DMS 273 (cell line): Measurements from ENCODE around the gene COG5.

Experiments used
- DNase-seq: peaks from one replicate; lab custom pipeline; 2025; ENCODE audit not compliant: unreplicated experiment; lab: John Stamatoyannopoulos, UW

COG5 gene

GRCh38 chr7:107344286-107344685 lies 219.4 kb downstream of the COG5 start:
- no peak for DNase-seq

- DNase-seq: no peak
Measured at GRCh38 chr7:107338080-107338479, 225.6 kb downstream of the COG5 start.

DNA sequence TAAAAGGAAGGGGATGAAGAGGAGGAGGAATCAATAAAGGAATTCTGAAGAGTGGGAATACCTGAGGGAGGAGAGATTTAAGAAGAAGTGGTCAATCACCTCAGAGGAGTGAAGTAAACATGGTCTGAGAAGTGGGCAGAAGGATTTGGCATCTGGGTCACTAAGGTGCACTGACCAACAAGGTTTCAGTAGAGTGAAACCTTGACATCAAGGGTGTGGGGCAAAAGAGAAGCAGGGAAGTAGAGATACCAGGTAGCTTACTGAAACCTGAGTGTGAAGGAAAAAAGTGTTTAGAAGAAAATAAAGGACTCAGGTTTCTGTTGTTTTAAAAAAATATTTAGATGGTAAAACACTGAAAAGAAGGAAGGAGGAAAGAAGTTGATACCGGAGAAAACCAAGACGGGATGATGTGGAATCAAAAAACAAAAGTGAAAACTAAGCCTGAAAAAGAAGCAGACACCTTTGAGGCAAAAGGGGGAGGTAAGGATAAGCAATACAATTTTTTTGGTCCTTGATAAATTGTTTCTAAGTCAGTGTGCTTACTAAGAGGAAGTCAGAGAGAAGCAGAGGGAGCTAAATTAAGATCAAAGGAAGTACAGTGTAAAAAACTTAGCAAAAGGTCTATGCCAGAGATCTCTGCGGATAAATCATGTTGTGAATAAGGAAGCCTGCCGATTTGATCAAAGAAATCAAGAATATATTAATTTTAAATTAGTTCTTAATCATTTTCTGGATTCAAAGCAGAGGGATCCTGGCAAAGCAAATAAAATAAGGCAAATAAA lies 231.0 kb downstream of the COG5 start:
- no peak for DNase-seq

DNA sequence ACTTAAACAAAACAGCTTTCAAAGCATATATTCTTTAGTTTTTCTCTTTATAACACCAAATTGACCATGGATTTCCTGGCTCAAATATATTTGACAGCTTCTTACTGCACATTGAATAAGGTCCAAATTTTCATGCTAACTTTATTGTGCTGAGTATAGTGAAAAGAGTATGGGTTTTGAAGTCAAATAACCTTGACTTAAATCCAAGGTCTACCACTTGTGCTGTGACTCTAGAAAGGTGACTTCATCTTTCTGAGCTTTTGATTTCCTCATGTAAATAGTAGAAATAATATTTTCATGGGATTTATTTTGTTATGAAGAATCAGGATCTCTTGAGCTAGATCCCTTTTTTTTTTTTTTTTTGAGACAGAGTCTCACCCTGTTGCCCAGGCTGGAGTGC lies 233.2 kb downstream of the COG5 start:
- no peak for DNase-seq

DNA sequence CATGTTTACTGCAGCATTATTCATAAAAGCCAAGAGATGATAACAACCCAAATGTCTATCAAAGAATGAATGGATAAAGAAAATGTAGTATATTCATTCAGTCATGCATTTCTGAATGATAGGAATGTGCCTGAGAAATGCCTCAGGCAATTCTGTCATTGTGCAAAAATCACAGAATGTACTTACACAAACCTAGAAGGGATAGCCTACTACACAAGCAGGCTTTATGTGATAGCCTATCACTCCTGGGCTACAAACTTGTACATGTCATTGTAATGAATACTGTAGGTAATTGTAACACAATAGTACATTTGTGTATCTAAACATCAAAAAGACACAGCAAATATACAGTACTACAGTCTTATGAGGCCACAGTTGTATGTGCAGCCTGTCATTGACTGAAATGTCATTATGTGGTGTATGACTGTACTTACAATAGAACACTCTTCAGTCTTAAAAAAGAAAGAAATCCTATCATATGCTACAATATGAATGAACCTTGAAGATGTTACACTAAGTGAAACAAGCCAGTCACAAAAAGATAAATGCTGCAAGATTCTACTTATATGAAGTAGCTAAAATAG lies 235.6 kb downstream of the COG5 start:
- DNase-seq: no peak

GRCh38 chr7:107326061-107326460 lies 237.7 kb downstream of the COG5 start:
- no peak for DNase-seq

DNA sequence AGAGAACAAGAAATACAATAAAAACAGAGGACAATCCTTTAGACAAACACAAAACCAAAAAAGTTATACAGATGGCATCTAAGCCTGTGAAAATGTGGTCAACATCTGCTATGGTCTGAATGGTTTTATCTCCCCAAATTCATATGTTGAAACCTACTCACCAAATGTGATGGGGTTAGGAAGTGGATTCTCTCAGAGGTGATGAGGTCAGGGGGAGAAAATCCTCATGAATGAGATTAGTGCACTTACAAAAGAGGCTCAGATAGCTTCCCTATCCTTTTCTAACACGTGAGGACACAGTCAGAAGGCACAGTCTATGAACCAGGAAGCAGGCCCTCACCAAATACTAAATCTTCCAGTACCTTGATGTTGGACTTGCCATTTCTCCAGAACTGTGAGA lies 241.7 kb downstream of the COG5 start:
- no peak for DNase-seq

DNA sequence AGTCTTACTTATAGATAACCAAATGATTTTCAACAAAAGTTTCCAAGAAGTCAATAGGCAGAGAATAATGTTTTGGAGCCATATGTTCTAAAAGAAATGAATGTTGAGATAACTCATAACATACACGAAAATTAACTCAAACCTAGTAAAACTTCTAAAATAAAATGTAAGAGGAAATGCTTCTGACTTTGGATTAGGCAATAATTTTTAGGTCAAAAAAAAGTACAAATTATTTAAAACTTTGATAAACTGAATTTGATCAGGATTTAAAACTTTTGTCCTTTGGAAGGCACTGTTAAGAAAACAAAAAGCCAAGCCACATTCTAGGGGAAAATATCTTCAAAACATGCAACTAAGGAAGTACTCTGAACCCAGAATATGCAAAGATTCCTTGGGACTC lies 242.1 kb downstream of the COG5 start:
- DNase-seq: no peak

- DNase-seq: no peak
Measured at GRCh38 chr7:107319724-107320228, 243.9 kb downstream of the COG5 start.

GRCh38 chr7:107318523-107319160 lies 245.1 kb downstream of the COG5 start:
- DNase-seq: no peak

GRCh38 chr7:107315716-107316220 lies 248.0 kb downstream of the COG5 start:
- peak; percentile 35 for DNase-seq

DNA sequence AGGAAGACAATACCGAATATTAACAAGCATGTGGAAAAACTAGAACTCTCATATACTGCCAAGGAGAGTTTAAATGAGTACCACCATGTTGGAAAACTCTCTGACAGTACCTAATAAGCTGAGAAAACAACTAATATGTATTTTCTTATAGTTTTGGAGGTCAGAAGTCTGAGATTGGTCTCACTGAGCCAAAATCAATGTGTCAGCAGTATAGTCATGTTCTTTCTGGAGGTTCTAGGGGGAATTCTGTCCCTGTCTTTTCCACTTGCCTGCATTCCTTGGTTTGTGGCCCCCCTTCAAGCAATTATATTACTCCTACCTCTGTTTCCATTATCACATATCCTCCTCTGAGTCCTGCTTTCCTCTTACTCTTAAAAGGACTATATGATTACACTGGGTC lies 250.4 kb downstream of the COG5 start:
- DNase-seq: no peak

DNA sequence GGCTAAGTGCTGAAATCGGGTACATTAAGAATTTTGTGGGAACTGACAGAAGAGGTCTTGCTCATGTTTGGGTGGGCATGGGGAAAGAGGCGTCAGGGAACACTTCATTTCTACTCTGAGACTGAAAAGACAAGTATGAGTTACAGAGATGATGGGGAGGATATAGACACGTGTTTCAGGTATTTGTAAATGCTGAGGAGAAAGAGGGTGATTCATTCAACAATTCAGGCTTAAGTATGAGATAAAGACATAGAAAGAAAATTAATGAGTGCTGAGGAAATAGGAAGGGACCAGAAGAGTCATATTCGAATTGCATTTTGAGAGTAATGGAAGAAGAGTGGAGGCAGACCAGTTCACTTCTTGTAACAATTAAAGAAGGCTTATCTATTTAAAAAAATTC lies 251.3 kb downstream of the COG5 start:
- no peak for DNase-seq

GRCh38 chr7:107309296-107309695 lies 254.4 kb downstream of the COG5 start:
- no peak for DNase-seq

DNA sequence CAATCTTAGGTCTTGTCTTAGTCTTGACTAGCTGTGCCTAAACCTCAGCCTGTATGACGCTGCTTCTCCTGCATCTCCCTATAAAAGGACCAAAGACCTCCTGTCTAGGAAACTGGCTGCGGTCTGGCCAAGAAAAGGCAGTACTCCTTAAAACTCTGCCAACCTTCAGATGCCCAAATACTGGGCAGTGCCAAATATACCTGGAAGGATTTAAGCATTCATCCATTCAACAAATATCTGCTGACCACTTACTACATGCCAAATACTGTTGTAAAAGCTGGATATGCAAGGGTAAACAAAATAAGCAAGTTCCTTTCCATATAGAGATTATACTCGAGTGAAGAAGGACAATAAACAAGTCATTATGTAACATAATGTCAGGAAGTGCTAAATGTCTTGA lies 259.1 kb downstream of the COG5 start:
- DNase-seq: no peak

- no peak for DNase-seq
Measured at GRCh38 chr7:107304063-107304462, 259.7 kb downstream of the COG5 start.

DNA sequence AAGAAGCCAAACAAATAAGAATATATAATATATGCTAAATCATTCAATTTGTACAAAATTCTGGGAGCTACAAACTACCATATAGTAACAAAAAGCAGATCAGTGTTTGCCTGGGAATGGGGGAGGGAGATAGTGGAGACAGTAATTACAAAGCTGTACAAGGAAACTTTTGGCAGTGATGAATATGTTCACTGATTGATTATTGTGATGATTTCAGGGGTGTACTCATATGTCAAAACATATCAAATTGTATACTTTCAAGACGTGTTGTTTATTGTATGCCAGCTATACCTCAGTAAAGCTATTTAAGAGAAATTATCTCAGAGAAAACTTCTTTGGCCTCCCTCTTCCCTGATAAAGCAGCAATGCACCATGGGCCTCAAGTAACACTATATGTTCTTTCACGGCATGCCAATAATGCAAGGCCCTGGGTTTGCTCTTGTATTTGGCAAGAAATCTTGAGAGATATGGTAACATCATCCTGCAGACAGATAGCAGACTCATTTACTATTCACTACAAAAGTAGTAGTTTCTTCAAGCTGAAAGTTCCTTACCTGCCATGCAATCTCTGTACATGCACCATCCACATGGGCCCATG lies 261.4 kb downstream of the COG5 start:
- DNase-seq: no peak

- DNase-seq: no peak
Measured at GRCh38 chr7:107294182-107294581, 269.5 kb downstream of the COG5 start.

- no peak for DNase-seq
Measured at GRCh38 chr7:107292591-107292990, 271.1 kb downstream of the COG5 start.

- no peak for DNase-seq
Measured at GRCh38 chr7:107291434-107291833, 272.3 kb downstream of the COG5 start.

GRCh38 chr7:107286751-107287621 lies 276.7 kb downstream of the COG5 start:
- no peak for DNase-seq
